H9 (cell line): ENCODE measurements around the gene TRMT112. TPM values are rescaled to one million over a fixed set of nuclear protein-coding genes. Genes with fewer than 3 reads are reported as not detected.
A peak's percentile ranks its signal among the peaks of the same experiment; 100 is the strongest.
"Not testable (repeated sequence)": the region's sequence is repeated elsewhere in the genome, so short reads cannot be mapped to it uniquely, and the experiment has no call there.

Experiments used
- DNase-seq: peaks from one replicate; pipeline ENCODE4 v3.0.0-alpha.2; 2017
- H2AFZ ChIP-seq: one replicate; pipeline ENCODE4 v1.6.1; 2013; ENCODE audit warnings: mild to moderate bottlenecking, low read length, control low read depth, moderate library complexity
- H2AK5ac ChIP-seq: 2 replicates; pipeline ENCODE4 v1.6.1; 2013; ENCODE audit warnings: low read length, control low read depth, mixed read lengths; ENCODE audit not compliant: insufficient read length
- H2BK120ac ChIP-seq: one replicate; pipeline ENCODE4 v1.6.1; 2013; ENCODE audit warnings: low read depth, mild to moderate bottlenecking, low read length, control low read depth, inconsistent platforms; ENCODE audit not compliant: poor library complexity, severe bottlenecking
- H2BK12ac ChIP-seq: 2 replicates; pipeline ENCODE4 v1.6.1; 2013; ENCODE audit warnings: low read length, control low read depth, mixed read lengths, low read depth; ENCODE audit not compliant: insufficient read length
- H2BK15ac ChIP-seq: 2 replicates; pipeline ENCODE4 v1.6.1; 2013; ENCODE audit warnings: low read depth, low read length, control low read depth
- H2BK20ac ChIP-seq: one replicate; pipeline ENCODE4 v1.6.1; 2013; ENCODE audit warnings: low read depth, mild to moderate bottlenecking, low read length, control low read depth, inconsistent platforms; ENCODE audit not compliant: poor library complexity, severe bottlenecking
- H2BK5ac ChIP-seq: 2 replicates; pipeline ENCODE4 v1.6.1; 2013; ENCODE audit warnings: low read length, control low read depth, mixed read lengths; ENCODE audit not compliant: insufficient read length
- H3K14ac ChIP-seq: 2 replicates; pipeline ENCODE4 v1.6.1; 2013; ENCODE audit warnings: low read length, control low read depth; ENCODE audit not compliant: insufficient read depth
- H3K18ac ChIP-seq: 2 replicates; pipeline ENCODE4 v1.6.1; 2013; ENCODE audit warnings: low read depth, mild to moderate bottlenecking, mixed read lengths, low read length, control low read depth; ENCODE audit not compliant: insufficient read length
- H3K23ac ChIP-seq: 2 replicates; pipeline ENCODE4 v1.6.1; 2013; ENCODE audit warnings: low read length, control low read depth, mixed read lengths, low read depth; ENCODE audit not compliant: insufficient read length
- H3K23me2 ChIP-seq: 2 replicates; pipeline ENCODE4 v1.6.1; 2013; ENCODE audit warnings: low read depth, mild to moderate bottlenecking, mixed read lengths, low read length, control low read depth; ENCODE audit not compliant: insufficient read length, poor library complexity, severe bottlenecking
- H3K27ac ChIP-seq: 2 replicates; pipeline ENCODE4 v1.5.1; 2013; ENCODE audit warnings: low read length, control low read depth, mixed read lengths, low read depth; ENCODE audit not compliant: insufficient read length
- H3K27me3 ChIP-seq: 2 replicates; pipeline ENCODE4 v1.6.1; 2013; ENCODE audit warnings: low read length, control low read depth, inconsistent platforms; ENCODE audit not compliant: insufficient read depth
- H3K4ac ChIP-seq: 2 replicates; pipeline ENCODE4 v1.6.1; 2013; ENCODE audit warnings: low read depth, mild to moderate bottlenecking, control low read depth, inconsistent platforms, low read length, moderate library complexity
- H3K4me1 ChIP-seq: 2 replicates; pipeline ENCODE4 v1.6.1; 2013; ENCODE audit warnings: low read length, control low read depth, inconsistent platforms; ENCODE audit not compliant: insufficient read depth
- H3K4me2 ChIP-seq: 2 replicates; pipeline ENCODE4 v1.6.1; 2013; ENCODE audit warnings: low read length, control low read depth, mixed read lengths; ENCODE audit not compliant: insufficient read length, insufficient read depth
- H3K56ac ChIP-seq: 2 replicates; pipeline ENCODE4 v1.6.1; 2013; ENCODE audit warnings: low read depth, mild to moderate bottlenecking, mixed read lengths, low read length, control low read depth; ENCODE audit not compliant: insufficient read length
- H3K79me1 ChIP-seq: 2 replicates; pipeline ENCODE4 v1.6.1; 2013; ENCODE audit warnings: low read depth, mild to moderate bottlenecking, moderate library complexity, low read length, control low read depth, inconsistent platforms; ENCODE audit not compliant: insufficient read depth, poor library complexity, severe bottlenecking
- H3K79me2 ChIP-seq: 2 replicates; pipeline ENCODE4 v1.6.1; 2013; ENCODE audit warnings: low read length, control low read depth, inconsistent platforms; ENCODE audit not compliant: insufficient read depth
- H3K9ac ChIP-seq: 2 replicates; pipeline ENCODE4 v1.6.1; 2013; ENCODE audit warnings: low read length, control low read depth, mixed read lengths; ENCODE audit not compliant: insufficient read length; ENCODE audit errors: extremely low read depth
- H3K9me3 ChIP-seq: one replicate; pipeline ENCODE4 v1.6.1; 2013; ENCODE audit warnings: low read depth, low read length, inconsistent platforms; ENCODE audit not compliant: control insufficient read depth
- H3T11ph ChIP-seq: one replicate; pipeline ENCODE4 v1.6.1; 2013; ENCODE audit warnings: mild to moderate bottlenecking, low read length, control low read depth, inconsistent platforms
- H4K20me1 ChIP-seq: one replicate; pipeline ENCODE4 v1.6.1; 2013; ENCODE audit not compliant: control insufficient read depth, insufficient read length, insufficient read depth
- H4K5ac ChIP-seq: 2 replicates; pipeline ENCODE4 v1.6.1; 2013; ENCODE audit warnings: low read depth, mild to moderate bottlenecking, mixed read lengths, low read length, control low read depth; ENCODE audit not compliant: insufficient read length
- H4K8ac ChIP-seq: replicated peaks from 2 replicates; pipeline ENCODE4 v1.6.1; 2013; ENCODE audit warnings: low read length, control low read depth, mixed read lengths, low read depth; ENCODE audit not compliant: insufficient read length
- H4K91ac ChIP-seq: 2 replicates; pipeline ENCODE4 v1.6.1; 2013; ENCODE audit warnings: low read depth, mild to moderate bottlenecking, moderate library complexity, mixed read lengths, low read length, control low read depth; ENCODE audit not compliant: insufficient read length
- H3K27ac Mint-ChIP-seq, 3 experiments: 2 replicates in 2 of 3; 3 replicates in 1 of 3; pipeline ENCODE4 v1.8.0; 2020 to 2021; ENCODE audit warnings: mixed read lengths in 3 of 3, mild to moderate bottlenecking in 1 of 3, moderate library complexity in 1 of 3
- H3K27me3 Mint-ChIP-seq: 2 replicates; pipeline ENCODE4 v1.8.0; 2021; ENCODE audit warnings: low read depth, mild to moderate bottlenecking, moderate library complexity, mixed read lengths
- H3K36me3 Mint-ChIP-seq, 3 experiments: 2 replicates in 2 of 3; 3 replicates in 1 of 3; pipeline ENCODE4 v1.8.0; 2020 to 2021; ENCODE audit warnings: low read depth in 3 of 3, mixed read lengths in 3 of 3; ENCODE audit not compliant: insufficient read depth in 1 of 3
- H3K4me1 Mint-ChIP-seq, 2 experiments: 2 replicates each; pipeline ENCODE4 v1.8.0; 2020; ENCODE audit warnings: mixed read lengths in 2 of 2
- H3K4me3 Mint-ChIP-seq, 2 experiments: 2 replicates in 1 of 2; 3 replicates in 1 of 2; pipeline ENCODE4 v1.8.0; 2020 to 2021; ENCODE audit warnings: mild to moderate bottlenecking in 2 of 2, mixed read lengths in 2 of 2, moderate library complexity in 1 of 2
- H3K9me3 Mint-ChIP-seq, 2 experiments: 2 replicates in 1 of 2; 3 replicates in 1 of 2; pipeline ENCODE4 v1.8.0; 2020; ENCODE audit warnings: mild to moderate bottlenecking in 2 of 2, mixed read lengths in 2 of 2, moderate library complexity in 1 of 2
- CTCF ChIP-seq: fragments of 200-600 bp; sonication (generic); conservative IDR thresholded peaks from 3 replicates; pipeline ENCODE4 v1.8.0; 2021; ENCODE audit warnings: antibody characterized with exemption, mild to moderate bottlenecking
- WGBS: extraction: QIAGEN DNeasy Blood & Tissue Kit; methylation state at CpG from one replicate; pipeline ENCODE4 v1.1.7; 2013; ENCODE audit warnings: missing lambda C conversion rate, low lambda C conversion rate, mixed read lengths; ENCODE audit not compliant: insufficient read length; ENCODE audit errors: extremely low coverage; 5-methylcytosine and 5-hydroxymethylcytosine counted together
- total RNA-seq: library from RNA; stranded (reverse); gene quantifications from 2 replicates; pipeline ENCODE4 v1.2.1, GENCODE V29; 2021

Gene TRMT112
- total RNA-seq, 1 experiment from 2014 or later, result 315 TPM

- Mint-ChIP-seq H3K4me1 (peaks cover 7 to 8% of the 10 kb centered on the region in 2 experiments), H3K27me3 (no peaks in the 10 kb centered on the region), H3K27ac (peak overlapping the region; percentile 8 to 59 (median 41); a peak in 3 of 7 replicates), H3K36me3 (peaks cover 18 to 41% (median 22%) of the 10 kb centered on the region in 3 experiments; a peak in 6 of 7 replicates), H3K9me3 (no peaks in the 10 kb centered on the region), H3K4me3 (peak overlapping the region in 1 of 2 experiments; percentile 8; a peak in 1 of 5 replicates)
- Histone ChIP-seq H3K27ac (no peak overlapping the region), H2AK5ac (no peak overlapping the region), H3T11ph (no peak overlapping the region), H2BK15ac (no peak overlapping the region), H4K5ac (no peak overlapping the region), H2BK12ac (no peak overlapping the region), H3K9me3 (no peaks in the 10 kb centered on the region), H2BK120ac (no peak overlapping the region), H3K79me2 (peaks cover 4% of the 10 kb centered on the region; the same call in 1 of the 2 replicates), H3K14ac (no peak overlapping the region), H3K23me2 (peaks cover 3% of the 10 kb centered on the region), H2AFZ (no peak overlapping the region), H3K56ac (no peak overlapping the region), H2BK20ac (no peak overlapping the region), H4K8ac (no peak overlapping the region), H3K4me2 (no peak overlapping the region), H3K4me1 (no peaks in the 10 kb centered on the region), H3K27me3 (no peaks in the 10 kb centered on the region), H3K23ac (no peak overlapping the region), H3K79me1 (no peaks in the 10 kb centered on the region), H3K4ac (no peak overlapping the region), H3K18ac (no peak overlapping the region), H4K91ac (no peak overlapping the region), H3K9ac (peak overlapping the region; percentile 27), H4K20me1 (no peaks in the 10 kb centered on the region), H2BK5ac (no peak overlapping the region)
- no peak for TF ChIP-seq CTCF
- WGBS, result no CpG with 5 or more reads among the region's 10 CpGs
- DNase-seq, result no peak
Measured at GRCh38 chr11:64312947-64313346, 4.4 kb downstream of the TRMT112 start.

- not testable (repeated sequence) for H3K9me3 Mint-ChIP-seq, H4K5ac ChIP-seq, H2BK12ac ChIP-seq, H3T11ph ChIP-seq, H2AFZ ChIP-seq, H3K9ac ChIP-seq, H3K23ac ChIP-seq, H4K8ac ChIP-seq, H3K14ac ChIP-seq, H3K4me2 ChIP-seq, H2BK20ac ChIP-seq, H3K4me1 ChIP-seq, H4K20me1 ChIP-seq, H3K79me1 ChIP-seq, H2AK5ac ChIP-seq, H3K18ac ChIP-seq, H2BK15ac ChIP-seq, H3K4ac ChIP-seq, H3K79me2 ChIP-seq, H2BK120ac ChIP-seq, H2BK5ac ChIP-seq, H4K91ac ChIP-seq, H3K27me3 ChIP-seq, H3K9me3 ChIP-seq, H3K56ac ChIP-seq, H3K27ac ChIP-seq, DNase-seq
- peaks cover 10% of the 10 kb centered on the region for H3K23me2 ChIP-seq
- no CpG with 5 or more reads among the region's 5 CpGs for WGBS
- Mint-ChIP-seq H3K27ac (peak overlapping the region in 1 of 3 experiments; percentile 77; a peak in 1 of 7 replicates), H3K36me3 (peaks cover 6 to 14% (median 7%) of the 10 kb centered on the region in 3 experiments; a peak in 5 of 7 replicates), H3K27me3 (peaks cover 11% of the 10 kb centered on the region), H3K4me1 (peaks cover 13% of the 10 kb centered on the region in 2 experiments), H3K4me3 (peak overlapping the region; percentile 12 to 16; a peak in 4 of 5 replicates)
Measured at GRCh38 chr11:64307795-64308194, 9.6 kb downstream of the TRMT112 start.
